ENCODE measurements around the gene TMX1. TPM values are rescaled to one million over a fixed set of nuclear protein-coding genes. Genes with fewer than 3 reads are reported as not detected.

The TMX1 gene
- total and polyA plus RNA-seq, 4 donors: 11.6 to 22.8 (median 19.4) TPM

- Histone ChIP-seq H3K9me3 (ENCODE audit: control insufficient read depth in 4 of 4, low read length in 3 of 4) (no peaks in the 10 kb centered on the region), H3K36me3 (ENCODE audit: control insufficient read depth in 4 of 4, insufficient read depth in 3 of 4, low read depth in 1 of 4, low read length in 3 of 4) (no peaks in the 10 kb centered on the region), H3K4me3 (ENCODE audit: low read depth in 1 of 3, low read length in 3 of 3) (no peak overlapping the region), H3K9ac (ENCODE audit: low read depth in 1 of 2, low read length in 2 of 2) (no peak overlapping the region), H3K27ac (ENCODE audit: low read depth in 1 of 2, low read length in 2 of 2) (peak overlapping the region in 1 of 2 donors; percentile 10), H3K4me1 (ENCODE audit: control insufficient read depth in 4 of 4, insufficient read depth in 4 of 4, low read length in 3 of 4) (no peaks in the 10 kb centered on the region), H3K27me3 (ENCODE audit: control insufficient read depth in 4 of 4, insufficient read depth in 4 of 4, low read length in 3 of 4) (no peaks in the 10 kb centered on the region)
- TF ChIP-seq MAX (IDR thresholded peaks at IDR 0.05) (no peak), TAF1 (conservative IDR thresholded peaks at IDR 0.05) (no peak), REST (IDR thresholded peaks at IDR 0.05) (no peak), JUND (IDR thresholded peaks at IDR 0.05) (no peak), RAD21 (IDR thresholded peaks at IDR 0.05) (peak in 1 of 2 donors; percentile 13), YY1 (IDR thresholded peaks at IDR 0.05) (no peak), ATF3 (IDR thresholded peaks at IDR 0.05) (no peak), HNF4A (conservative IDR thresholded peaks at IDR 0.05) (no peak), FOXA2 (IDR thresholded peaks at IDR 0.05) (no peak)
- no peak for DNase-seq (ENCODE audit: low spot score)
- 50% methylated on average over 7 of the region's 7 CpGs for WGBS
These were observed 53.3 kb downstream of the TMX1 start for GRCh38 chr14:51293149-51293911.

- H3K9ac ChIP-seq (ENCODE audit: low read depth in 1 of 2, low read length in 2 of 2): no peak overlapping the region
- 85% methylated on average over 6 of the region's 6 CpGs for WGBS
- no peaks in the 10 kb centered on the region for H3K4me1 ChIP-seq (ENCODE audit: control insufficient read depth in 4 of 4, insufficient read depth in 4 of 4, low read length in 3 of 4)
- TF ChIP-seq HNF4A (conservative IDR thresholded peaks at IDR 0.05): no peak
- TF ChIP-seq YY1 (IDR thresholded peaks at IDR 0.05): no peak
- TF ChIP-seq HNF4G (IDR thresholded peaks at IDR 0.05): no peak
- TF ChIP-seq SP1 (IDR thresholded peaks at IDR 0.05): no peak
- TF ChIP-seq GABPA (IDR thresholded peaks at IDR 0.05 in 1 of 2, conservative IDR thresholded peaks at IDR 0.05 in 1 of 2): no peak
- no peak for TF ChIP-seq FOXA2 (IDR thresholded peaks at IDR 0.05)
- TF ChIP-seq ZBTB33 (IDR thresholded peaks at IDR 0.05): no peak
- TF ChIP-seq JUND (IDR thresholded peaks at IDR 0.05): no peak
- no peak for TF ChIP-seq RXRA (IDR thresholded peaks at IDR 0.05)
- no peak for TF ChIP-seq MAX (IDR thresholded peaks at IDR 0.05)
- no peak for TF ChIP-seq CTCF (IDR thresholded peaks at IDR 0.05; ENCODE audit: low read depth, low read length, missing input control)
- no peak for TF ChIP-seq FOXA1 (IDR thresholded peaks at IDR 0.05)
- no peak for TF ChIP-seq NR2F2 (IDR thresholded peaks at IDR 0.05)
- TF ChIP-seq RAD21 (IDR thresholded peaks at IDR 0.05): no peak
- H3K36me3 ChIP-seq (ENCODE audit: control insufficient read depth in 4 of 4, insufficient read depth in 3 of 4, low read depth in 1 of 4, low read length in 3 of 4): no peaks in the 10 kb centered on the region
- H3K27ac ChIP-seq (ENCODE audit: low read depth in 1 of 2, low read length in 2 of 2): no peak overlapping the region
- no peaks in the 10 kb centered on the region for H3K27me3 ChIP-seq (ENCODE audit: control insufficient read depth in 4 of 4, insufficient read depth in 4 of 4, low read length in 3 of 4)
- H3K9me3 ChIP-seq (ENCODE audit: control insufficient read depth in 4 of 4, low read length in 3 of 4): no peaks in the 10 kb centered on the region
- DNase-seq (ENCODE audit: low spot score): no peak
- H3K4me3 ChIP-seq (ENCODE audit: low read depth in 1 of 3, low read length in 3 of 3): no peak overlapping the region
These were observed 53.9 kb downstream of the TMX1 start for GRCh38 chr14:51293912-51294389.

Measured in liver (tissue), 9 donors.